ENCODE measurements around the gene NT5DC2. TPM values are rescaled to one million over a fixed set of nuclear protein-coding genes. Genes with fewer than 3 reads are reported as not detected.

The NT5DC2 gene
- total RNA-seq, 1 experiment from 2014 or later = 215 TPM

GRCh38 chr3:52516509-52517195, 17.0 kb downstream of the NT5DC2 start:
- no peak overlapping the region for H3K4me3 ChIP-seq
- ChIA-PET CTCF (no interaction called here), POLR2A (ENCODE audit: unreplicated experiment) (no interaction called here)
- H3K36me3 ChIP-seq (ENCODE audit: low read depth) = no peaks in the 10 kb centered on the region
- H3K9me2 ChIP-seq (ENCODE audit: insufficient read depth) = no peaks in the 10 kb centered on the region
- intact Hi-C loops (cut with micrococcal nuclease; ENCODE audit: unreplicated experiment) = no loop called here
- no peak overlapping the region for H3K27ac ChIP-seq
- no peaks in the 10 kb centered on the region for H3F3A ChIP-seq (ENCODE audit: insufficient read depth, low read depth)
- no peaks in the 10 kb centered on the region for H3K9me3 ChIP-seq (ENCODE audit: insufficient read depth, low read depth)
- no peak overlapping the region for H3K4me2 ChIP-seq
- H4K20me1 ChIP-seq (ENCODE audit: insufficient read depth) = no peaks in the 10 kb centered on the region
- no peak for TF ChIP-seq EZH2 (IDR thresholded peaks at IDR 0.05; ENCODE audit: low read depth)
- TF ChIP-seq, protein P1, sequence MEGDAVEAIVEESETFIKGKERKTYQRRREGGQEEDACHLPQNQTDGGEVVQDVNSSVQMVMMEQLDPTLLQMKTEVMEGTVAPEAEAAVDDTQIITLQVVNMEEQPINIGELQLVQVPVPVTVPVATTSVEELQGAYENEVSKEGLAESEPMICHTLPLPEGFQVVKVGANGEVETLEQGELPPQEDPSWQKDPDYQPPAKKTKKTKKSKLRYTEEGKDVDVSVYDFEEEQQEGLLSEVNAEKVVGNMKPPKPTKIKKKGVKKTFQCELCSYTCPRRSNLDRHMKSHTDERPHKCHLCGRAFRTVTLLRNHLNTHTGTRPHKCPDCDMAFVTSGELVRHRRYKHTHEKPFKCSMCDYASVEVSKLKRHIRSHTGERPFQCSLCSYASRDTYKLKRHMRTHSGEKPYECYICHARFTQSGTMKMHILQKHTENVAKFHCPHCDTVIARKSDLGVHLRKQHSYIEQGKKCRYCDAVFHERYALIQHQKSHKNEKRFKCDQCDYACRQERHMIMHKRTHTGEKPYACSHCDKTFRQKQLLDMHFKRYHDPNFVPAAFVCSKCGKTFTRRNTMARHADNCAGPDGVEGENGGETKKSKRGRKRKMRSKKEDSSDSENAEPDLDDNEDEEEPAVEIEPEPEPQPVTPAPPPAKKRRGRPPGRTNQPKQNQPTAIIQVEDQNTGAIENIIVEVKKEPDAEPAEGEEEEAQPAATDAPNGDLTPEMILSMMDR (conservative IDR thresholded peaks at IDR 0.05) = no peak
- no TSS peak for BruUV-seq (replicated peaks)
- no peak overlapping the region for H2AFZ ChIP-seq
- H3K27me3 ChIP-seq (ENCODE audit: insufficient read depth, low read depth) = no peaks in the 10 kb centered on the region
- no peak for DNase-seq
- H3K4me1 ChIP-seq (replicated peaks; ENCODE audit: insufficient read depth) = no peaks in the 10 kb centered on the region
- H3K79me2 ChIP-seq (ENCODE audit: low read depth) = no peaks in the 10 kb centered on the region

- intact Hi-C loops (cut with micrococcal nuclease; ENCODE audit: unreplicated experiment) = no loop called here
- TF ChIP-seq, protein P1 (conservative IDR thresholded peaks at IDR 0.05) = no peak
- TF ChIP-seq EZH2 (IDR thresholded peaks at IDR 0.05; ENCODE audit: low read depth) = no peak
- Histone ChIP-seq H3K4me2 (no peak overlapping the region), H3K79me2 (ENCODE audit: low read depth) (no peaks in the 10 kb centered on the region), H3K27ac (no peak overlapping the region), H3K9me2 (ENCODE audit: insufficient read depth) (no peaks in the 10 kb centered on the region), H4K20me1 (ENCODE audit: insufficient read depth) (no peaks in the 10 kb centered on the region), H3F3A (ENCODE audit: insufficient read depth, low read depth) (no peaks in the 10 kb centered on the region), H3K4me1 (replicated peaks; ENCODE audit: insufficient read depth) (no peaks in the 10 kb centered on the region), H3K4me3 (no peak overlapping the region), H3K27me3 (ENCODE audit: insufficient read depth, low read depth) (no peaks in the 10 kb centered on the region), H2AFZ (no peak overlapping the region), H3K36me3 (ENCODE audit: low read depth) (no peaks in the 10 kb centered on the region), H3K9me3 (ENCODE audit: insufficient read depth, low read depth) (no peaks in the 10 kb centered on the region)
- POLR2A ChIA-PET (ENCODE audit: unreplicated experiment) = no interaction called here
- CTCF ChIA-PET = no interaction called here
- BruUV-seq (replicated peaks) = no TSS peak
- no peak for DNase-seq
Observed at GRCh38 chr3:52515192-52515591, 18.5 kb downstream of the NT5DC2 start.

DNA sequence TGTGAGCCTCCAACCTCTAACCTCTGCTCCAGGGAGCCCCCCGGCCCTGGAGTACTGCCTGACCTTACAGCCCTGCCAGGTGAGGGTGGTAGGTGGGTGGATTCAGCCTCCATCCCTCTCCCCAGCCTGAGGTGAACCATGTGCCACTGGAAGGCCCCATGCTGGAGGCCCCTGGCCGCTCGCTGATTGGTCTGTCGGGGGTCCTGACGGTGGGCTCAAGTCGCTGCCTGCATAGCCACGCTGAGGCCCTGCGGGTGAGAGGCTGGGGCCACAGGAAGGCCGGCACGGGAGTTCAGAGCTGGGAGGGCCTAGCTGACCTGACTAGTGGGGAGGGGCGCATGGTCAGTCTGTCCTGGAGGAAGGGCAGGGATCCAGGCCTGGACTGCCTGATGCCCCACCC, 19.1 kb downstream of the NT5DC2 start:
- Histone ChIP-seq H3K79me2 (ENCODE audit: low read depth) (no peaks in the 10 kb centered on the region), H3F3A (ENCODE audit: insufficient read depth, low read depth) (no peaks in the 10 kb centered on the region), H2AFZ (no peak overlapping the region), H3K27ac (no peak overlapping the region), H3K4me2 (no peak overlapping the region), H3K36me3 (ENCODE audit: low read depth) (no peaks in the 10 kb centered on the region), H3K4me3 (no peak overlapping the region), H3K9me2 (ENCODE audit: insufficient read depth) (no peaks in the 10 kb centered on the region), H4K20me1 (ENCODE audit: insufficient read depth) (no peaks in the 10 kb centered on the region), H3K27me3 (ENCODE audit: insufficient read depth, low read depth) (no peaks in the 10 kb centered on the region), H3K9me3 (ENCODE audit: insufficient read depth, low read depth) (no peaks in the 10 kb centered on the region), H3K4me1 (replicated peaks; ENCODE audit: insufficient read depth) (peaks cover 2% of the 10 kb centered on the region; the same call in 1 of the 2 replicates)
- intact Hi-C loops (cut with micrococcal nuclease; ENCODE audit: unreplicated experiment) = no loop called here
- TF ChIP-seq, protein P1 (conservative IDR thresholded peaks at IDR 0.05) = no peak
- no peak for TF ChIP-seq EZH2 (IDR thresholded peaks at IDR 0.05; ENCODE audit: low read depth)
- no peak for DNase-seq
- BruUV-seq (replicated peaks) = no TSS peak
- POLR2A ChIA-PET (ENCODE audit: unreplicated experiment) = no interaction called here
- CTCF ChIA-PET = no interaction called here

Measured in PC-9 (cell line).